HEK293 (cell line): Measurements from ENCODE around the gene FGD1.

Experiments
- CTCF ChIA-PET: fragments of 350-600 bp; formaldehyde crosslinking; extraction: SDS; loops from one replicate; lab custom pipeline; 2021; ENCODE audit warnings: antibody characterized with exemption; lab: Yijun Ruan, JAX
- POLR2A ChIA-PET: fragments of 300-600 bp; formaldehyde crosslinking; extraction: SDS; loops from one replicate; lab custom pipeline; 2020; ENCODE audit warnings: antibody characterized with exemption, inconsistent platforms; lab: Yijun Ruan, JAX
- H3K27ac ChIP-seq: fragments of 200-500 bp; sonication (Bioruptor generic); 2 replicates; pipeline ENCODE4 v1.5.1; 2014; ENCODE audit warnings: low read depth, low read length, control low read depth, inconsistent platforms; ENCODE audit errors: extremely low read depth
- H3K36me3 ChIP-seq, 2 experiments: fragments of 200-500 bp in 1 of 2; sonication (Bioruptor generic) in 1 of 2; 1 replicate in 1 of 2; 2 replicates in 1 of 2; pipeline ENCODE4 v1.5.1; 2014 to 2017; ENCODE audit warnings: inconsistent platforms in 2 of 2, low read length in 2 of 2; ENCODE audit not compliant: control insufficient read depth in 2 of 2, insufficient read depth in 1 of 2
- H3K4me1 ChIP-seq: fragments of 200-500 bp; sonication (Bioruptor generic); 2 replicates; pipeline ENCODE4 v1.5.1; 2014; ENCODE audit warnings: mild to moderate bottlenecking, low read length, inconsistent platforms; ENCODE audit not compliant: control insufficient read depth, insufficient read depth
- H3K4me3 ChIP-seq: 2 replicates; pipeline ENCODE4 v1.5.1; 2011; ENCODE audit warnings: low read depth, mild to moderate bottlenecking, control low read depth, low read length, moderate library complexity
- H3K9me3 ChIP-seq: fragments of 200-500 bp; sonication (Bioruptor generic); 2 replicates; pipeline ENCODE4 v1.5.1; 2014; ENCODE audit warnings: low read depth, low read length, inconsistent platforms; ENCODE audit not compliant: control insufficient read depth, insufficient read depth
- KLF9 ChIP-seq: fragments of 450-650 bp; formaldehyde crosslinking; IDR thresholded peaks from 2 replicates; pipeline ENCODE4 v1.5.1; 2016; ENCODE audit warnings: missing biosample characterization, missing genetic modification characterization, low read depth
- PRDM6 ChIP-seq: fragments of 450-650 bp; formaldehyde crosslinking; IDR thresholded peaks from 2 replicates; pipeline ENCODE4 v1.5.1; 2017; ENCODE audit warnings: missing biosample characterization, missing genetic modification characterization
- TSHZ1 ChIP-seq: fragments of 450-650 bp; formaldehyde crosslinking; IDR thresholded peaks from 2 replicates; pipeline ENCODE4 v1.5.1; 2016; ENCODE audit warnings: missing biosample characterization, missing genetic modification characterization, borderline replicate concordance
- YY2 ChIP-seq: fragments of 450-650 bp; formaldehyde crosslinking; IDR thresholded peaks from 2 replicates; pipeline ENCODE4 v1.5.1; 2016; ENCODE audit warnings: missing biosample characterization, missing genetic modification characterization
- ZEB2 ChIP-seq: fragments of 450-650 bp; formaldehyde crosslinking; IDR thresholded peaks from 2 replicates; pipeline ENCODE4 v1.5.1; 2016; ENCODE audit warnings: missing biosample characterization, missing genetic modification characterization
- ZFP3 ChIP-seq: fragments of 450-650 bp; formaldehyde crosslinking; IDR thresholded peaks from 2 replicates; pipeline ENCODE4 v1.5.1; 2016; ENCODE audit warnings: low read depth, missing biosample characterization, missing genetic modification characterization
- ZFP37 ChIP-seq: fragments of 450-650 bp; formaldehyde crosslinking; IDR thresholded peaks from 2 replicates; pipeline ENCODE4 v1.5.1; 2016; ENCODE audit warnings: missing biosample characterization, missing genetic modification characterization
- ZNF138 ChIP-seq: fragments of 450-650 bp; formaldehyde crosslinking; IDR thresholded peaks from 2 replicates; pipeline ENCODE4 v1.5.1; 2016; ENCODE audit warnings: missing biosample characterization, missing genetic modification characterization, borderline replicate concordance
- ZNF155 ChIP-seq: fragments of 450-650 bp; formaldehyde crosslinking; IDR thresholded peaks from 2 replicates; pipeline ENCODE4 v1.5.1; 2016; ENCODE audit warnings: missing biosample characterization, missing genetic modification characterization
- ZNF184 ChIP-seq: fragments of 450-650 bp; IDR thresholded peaks from 2 replicates; pipeline ENCODE4 v1.5.1; 2018; ENCODE audit warnings: missing biosample characterization, mild to moderate bottlenecking, missing genetic modification characterization
- ZNF292 ChIP-seq: fragments of 450-650 bp; formaldehyde crosslinking; IDR thresholded peaks from 2 replicates; pipeline ENCODE4 v1.5.1; 2016; ENCODE audit warnings: low read depth, missing biosample characterization, missing genetic modification characterization, borderline replicate concordance
- ZNF341 ChIP-seq: fragments of 450-650 bp; formaldehyde crosslinking; IDR thresholded peaks from 2 replicates; pipeline ENCODE4; 2016; ENCODE audit warnings: low read depth, missing biosample characterization, missing genetic modification characterization
- ZNF366 ChIP-seq: fragments of 450-650 bp; formaldehyde crosslinking; conservative IDR thresholded peaks from 2 replicates; pipeline ENCODE4 v1.5.1; 2016; ENCODE audit warnings: missing biosample characterization, missing genetic modification characterization
- ZNF426 ChIP-seq: fragments of 450-650 bp; formaldehyde crosslinking; IDR thresholded peaks from 2 replicates; pipeline ENCODE4 v1.5.1; 2017; ENCODE audit warnings: missing biosample characterization, missing genetic modification characterization, mild to moderate bottlenecking, inconsistent platforms, moderate library complexity
- ZNF514 ChIP-seq: fragments of 450-650 bp; formaldehyde crosslinking; IDR thresholded peaks from 2 replicates; pipeline ENCODE4 v1.5.1; 2016; ENCODE audit warnings: missing biosample characterization, missing genetic modification characterization
- ZNF529 ChIP-seq: fragments of 450-650 bp; formaldehyde crosslinking; IDR thresholded peaks from 2 replicates; pipeline ENCODE4 v1.5.1; 2017; ENCODE audit warnings: missing genetic modification characterization, missing biosample characterization; ENCODE audit not compliant: insufficient replicate concordance
- ZNF544 ChIP-seq: fragments of 450-650 bp; formaldehyde crosslinking; IDR thresholded peaks from 2 replicates; pipeline ENCODE4 v1.5.0; 2017; ENCODE audit warnings: missing biosample characterization, missing genetic modification characterization
- ZNF621 ChIP-seq: fragments of 450-650 bp; formaldehyde crosslinking; IDR thresholded peaks from 2 replicates; pipeline ENCODE4 v1.5.1; 2017; ENCODE audit warnings: missing biosample characterization, missing genetic modification characterization
- ZNF658 ChIP-seq: fragments of 450-650 bp; formaldehyde crosslinking; IDR thresholded peaks from 2 replicates; pipeline ENCODE4; 2016; ENCODE audit warnings: missing biosample characterization, missing genetic modification characterization
- TF ChIP-seq, protein P1 (sequence below): fragments of 450-650 bp; formaldehyde crosslinking; IDR thresholded peaks from 2 replicates; pipeline ENCODE4 v1.5.1; 2016; ENCODE audit warnings: missing biosample characterization, missing genetic modification characterization
- TF ChIP-seq, protein P2 (sequence below): fragments of 450-650 bp; formaldehyde crosslinking; IDR thresholded peaks from 2 replicates; pipeline ENCODE4; 2016; ENCODE audit warnings: missing biosample characterization, missing genetic modification characterization
- TF ChIP-seq, protein P3 (sequence below): fragments of 450-650 bp; formaldehyde crosslinking; conservative IDR thresholded peaks from 2 replicates; pipeline ENCODE4 v1.5.1; 2016; ENCODE audit warnings: low read depth, missing biosample characterization, missing genetic modification characterization

Gene FGD1

GRCh38 chrX:54427837-54428424, 68.1 kb downstream of the FGD1 start (continued):
- TF ChIP-seq, protein P1, sequence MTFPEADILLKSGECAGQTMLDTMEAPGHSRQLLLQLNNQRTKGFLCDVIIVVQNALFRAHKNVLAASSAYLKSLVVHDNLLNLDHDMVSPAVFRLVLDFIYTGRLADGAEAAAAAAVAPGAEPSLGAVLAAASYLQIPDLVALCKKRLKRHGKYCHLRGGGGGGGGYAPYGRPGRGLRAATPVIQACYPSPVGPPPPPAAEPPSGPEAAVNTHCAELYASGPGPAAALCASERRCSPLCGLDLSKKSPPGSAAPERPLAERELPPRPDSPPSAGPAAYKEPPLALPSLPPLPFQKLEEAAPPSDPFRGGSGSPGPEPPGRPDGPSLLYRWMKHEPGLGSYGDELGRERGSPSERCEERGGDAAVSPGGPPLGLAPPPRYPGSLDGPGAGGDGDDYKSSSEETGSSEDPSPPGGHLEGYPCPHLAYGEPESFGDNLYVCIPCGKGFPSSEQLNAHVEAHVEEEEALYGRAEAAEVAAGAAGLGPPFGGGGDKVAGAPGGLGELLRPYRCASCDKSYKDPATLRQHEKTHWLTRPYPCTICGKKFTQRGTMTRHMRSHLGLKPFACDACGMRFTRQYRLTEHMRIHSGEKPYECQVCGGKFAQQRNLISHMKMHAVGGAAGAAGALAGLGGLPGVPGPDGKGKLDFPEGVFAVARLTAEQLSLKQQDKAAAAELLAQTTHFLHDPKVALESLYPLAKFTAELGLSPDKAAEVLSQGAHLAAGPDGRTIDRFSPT (tag by site-specific recombination) = no peak
- TF ChIP-seq ZNF292 (tag by site-specific recombination) = peak; percentile 59; the same call in 1 of the 2 replicates
- TF ChIP-seq, protein P2, sequence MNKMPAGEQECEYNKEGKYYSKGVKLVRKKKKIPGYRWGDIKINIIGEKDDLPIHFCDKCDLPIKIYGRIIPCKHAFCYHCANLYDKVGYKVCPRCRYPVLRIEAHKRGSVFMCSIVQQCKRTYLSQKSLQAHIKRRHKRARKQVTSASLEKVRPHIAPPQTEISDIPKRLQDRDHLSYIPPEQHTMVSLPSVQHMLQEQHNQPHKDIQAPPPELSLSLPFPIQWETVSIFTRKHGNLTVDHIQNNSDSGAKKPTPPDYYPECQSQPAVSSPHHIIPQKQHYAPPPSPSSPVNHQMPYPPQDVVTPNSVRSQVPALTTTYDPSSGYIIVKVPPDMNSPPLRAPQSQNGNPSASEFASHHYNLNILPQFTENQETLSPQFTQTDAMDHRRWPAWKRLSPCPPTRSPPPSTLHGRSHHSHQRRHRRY (tag by site-specific recombination) = no peak
- peak; percentile 27; the same call in 1 of the 2 replicates for TF ChIP-seq TSHZ1
- TF ChIP-seq ZFP37 (tag by site-specific recombination) = 0 out of 2 replicates have a peak, but pooled peaks have one; percentile 46
- peak; percentile 70 for TF ChIP-seq ZNF529 (tag by site-specific recombination)
- 0 out of 2 replicates have a peak, but pooled peaks have one; percentile 40 for TF ChIP-seq ZNF514 (tag by site-specific recombination)
- peak; percentile 93 for TF ChIP-seq ZNF426
- TF ChIP-seq ZNF138 (tag by site-specific recombination) = peak; percentile 60; the same call in 1 of the 2 replicates
- TF ChIP-seq ZEB2 (tag by site-specific recombination) = no peak
- TF ChIP-seq ZNF155 (tag by site-specific recombination) = no peak
- no peak for TF ChIP-seq ZFP3

GRCh38 chrX:54423161-54423888, 72.7 kb downstream of the FGD1 start:
- no peaks in the 10 kb centered on the region for H3K9me3 ChIP-seq
- H3K27ac ChIP-seq = no peak overlapping the region
- POLR2A ChIA-PET = no interaction called here
- no peaks in the 10 kb centered on the region for H3K36me3 ChIP-seq
- no peaks in the 10 kb centered on the region for H3K4me1 ChIP-seq
- CTCF ChIA-PET = interaction anchor here (0.5 to 1.0 kb wide), 3 partner anchors 13 to 532 kb away, joined by 3 to 6 read pairs (median 3); no protein-coding TSS in a partner anchor
- no peak overlapping the region for H3K4me3 ChIP-seq
- TF ChIP-seq YY2 = no peak
- TF ChIP-seq, protein P3, sequence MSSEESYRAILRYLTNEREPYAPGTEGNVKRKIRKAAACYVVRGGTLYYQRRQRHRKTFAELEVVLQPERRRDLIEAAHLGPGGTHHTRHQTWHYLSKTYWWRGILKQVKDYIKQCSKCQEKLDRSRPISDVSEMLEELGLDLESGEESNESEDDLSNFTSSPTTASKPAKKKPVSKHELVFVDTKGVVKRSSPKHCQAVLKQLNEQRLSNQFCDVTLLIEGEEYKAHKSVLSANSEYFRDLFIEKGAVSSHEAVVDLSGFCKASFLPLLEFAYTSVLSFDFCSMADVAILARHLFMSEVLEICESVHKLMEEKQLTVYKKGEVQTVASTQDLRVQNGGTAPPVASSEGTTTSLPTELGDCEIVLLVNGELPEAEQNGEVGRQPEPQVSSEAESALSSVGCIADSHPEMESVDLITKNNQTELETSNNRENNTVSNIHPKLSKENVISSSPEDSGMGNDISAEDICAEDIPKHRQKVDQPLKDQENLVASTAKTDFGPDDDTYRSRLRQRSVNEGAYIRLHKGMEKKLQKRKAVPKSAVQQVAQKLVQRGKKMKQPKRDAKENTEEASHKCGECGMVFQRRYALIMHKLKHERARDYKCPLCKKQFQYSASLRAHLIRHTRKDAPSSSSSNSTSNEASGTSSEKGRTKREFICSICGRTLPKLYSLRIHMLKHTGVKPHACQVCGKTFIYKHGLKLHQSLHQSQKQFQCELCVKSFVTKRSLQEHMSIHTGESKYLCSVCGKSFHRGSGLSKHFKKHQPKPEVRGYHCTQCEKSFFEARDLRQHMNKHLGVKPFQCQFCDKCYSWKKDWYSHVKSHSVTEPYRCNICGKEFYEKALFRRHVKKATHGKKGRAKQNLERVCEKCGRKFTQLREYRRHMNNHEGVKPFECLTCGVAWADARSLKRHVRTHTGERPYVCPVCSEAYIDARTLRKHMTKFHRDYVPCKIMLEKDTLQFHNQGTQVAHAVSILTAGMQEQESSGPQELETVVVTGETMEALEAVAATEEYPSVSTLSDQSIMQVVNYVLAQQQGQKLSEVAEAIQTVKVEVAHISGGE (tag by site-specific recombination) = no peak
- TF ChIP-seq ZNF658 (tag by site-specific recombination) = no peak
- no peak for TF ChIP-seq ZNF184 (tag by site-specific recombination)
- TF ChIP-seq KLF9 = no peak
- no peak for TF ChIP-seq ZNF544 (tag by site-specific recombination)
- no peak for TF ChIP-seq PRDM6
- TF ChIP-seq ZNF341 = no peak
- TF ChIP-seq ZNF621 (tag by site-specific recombination) = no peak
- TF ChIP-seq ZNF366 (tag by site-specific recombination) = no peak
